ENCODE measurements around the gene SLC25A10.

DNA sequence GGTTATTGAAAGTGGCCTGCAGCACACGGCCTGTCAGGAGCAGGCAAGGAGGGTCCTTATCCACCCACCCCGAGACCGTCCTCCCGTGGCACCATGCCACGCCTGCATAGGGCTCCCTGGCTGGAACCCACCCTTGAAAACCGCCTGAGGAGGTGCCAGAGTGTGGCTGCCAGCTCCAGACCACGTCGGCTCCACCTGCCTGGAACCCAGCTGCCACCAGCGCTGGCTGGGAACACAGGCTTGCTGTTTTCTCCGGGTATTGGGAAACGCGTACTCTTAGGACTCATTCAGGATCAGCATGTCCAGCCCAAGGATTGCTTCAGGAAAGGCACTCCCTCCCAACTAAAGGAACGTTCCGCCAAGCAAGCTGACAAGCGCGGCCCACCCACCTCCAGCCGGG, 35.2 kb upstream of the SLC25A10 start:
- TF ChIP-seq, protein P1, sequence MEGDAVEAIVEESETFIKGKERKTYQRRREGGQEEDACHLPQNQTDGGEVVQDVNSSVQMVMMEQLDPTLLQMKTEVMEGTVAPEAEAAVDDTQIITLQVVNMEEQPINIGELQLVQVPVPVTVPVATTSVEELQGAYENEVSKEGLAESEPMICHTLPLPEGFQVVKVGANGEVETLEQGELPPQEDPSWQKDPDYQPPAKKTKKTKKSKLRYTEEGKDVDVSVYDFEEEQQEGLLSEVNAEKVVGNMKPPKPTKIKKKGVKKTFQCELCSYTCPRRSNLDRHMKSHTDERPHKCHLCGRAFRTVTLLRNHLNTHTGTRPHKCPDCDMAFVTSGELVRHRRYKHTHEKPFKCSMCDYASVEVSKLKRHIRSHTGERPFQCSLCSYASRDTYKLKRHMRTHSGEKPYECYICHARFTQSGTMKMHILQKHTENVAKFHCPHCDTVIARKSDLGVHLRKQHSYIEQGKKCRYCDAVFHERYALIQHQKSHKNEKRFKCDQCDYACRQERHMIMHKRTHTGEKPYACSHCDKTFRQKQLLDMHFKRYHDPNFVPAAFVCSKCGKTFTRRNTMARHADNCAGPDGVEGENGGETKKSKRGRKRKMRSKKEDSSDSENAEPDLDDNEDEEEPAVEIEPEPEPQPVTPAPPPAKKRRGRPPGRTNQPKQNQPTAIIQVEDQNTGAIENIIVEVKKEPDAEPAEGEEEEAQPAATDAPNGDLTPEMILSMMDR (conservative IDR thresholded peaks at IDR 0.05; ENCODE audit: low read depth, low read length), result no peak
- no peak for TF ChIP-seq EZH2 (IDR thresholded peaks at IDR 0.05; ENCODE audit: borderline replicate concordance, low read depth, low read length, poor library complexity, severe bottlenecking)

All from A673 (cell line).